NCI-H1105 treated with DMSO at 0.1 percent for 48 hours (cell line): Measurements from ENCODE around the gene POLR2J3.
"Not testable (repeated sequence)": the region's sequence is repeated elsewhere in the genome, so short reads cannot be mapped to it uniquely, and the experiment has no call there.

Experiments used
- DNase-seq: peaks from one replicate; lab custom pipeline; 2025; lab: John Stamatoyannopoulos, UW

Gene POLR2J3

GRCh38 chr7:102572261-102573239 is at the start of gene POLR2J3:
POLR2J3 (minus strand) TSS chr7:102572583; CDS start chr7:102572521, 62 bp downstream.
- DNase-seq, result not testable (repeated sequence)

DNA sequence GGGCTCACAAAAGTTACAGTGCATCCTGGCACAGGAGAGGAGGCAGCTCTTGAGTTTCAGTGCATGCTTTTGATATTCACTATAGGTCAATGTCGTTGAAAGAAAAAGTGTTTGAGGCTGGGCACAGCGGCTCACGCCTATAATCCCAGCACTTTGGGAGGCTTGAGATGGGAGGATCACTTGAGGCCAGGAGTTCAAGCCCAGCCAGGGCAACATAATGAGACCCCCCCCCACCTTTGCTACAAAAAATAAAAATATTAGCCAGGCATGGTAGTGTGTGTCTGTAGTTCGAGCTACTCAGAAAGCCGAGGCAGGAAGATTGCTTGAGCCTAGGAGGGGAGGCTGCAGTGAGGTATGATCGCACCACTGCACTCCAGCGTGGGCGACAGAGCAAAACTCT is 45.7 kb upstream of the POLR2J3 start:
- DNase-seq, result not testable (repeated sequence)

DNA sequence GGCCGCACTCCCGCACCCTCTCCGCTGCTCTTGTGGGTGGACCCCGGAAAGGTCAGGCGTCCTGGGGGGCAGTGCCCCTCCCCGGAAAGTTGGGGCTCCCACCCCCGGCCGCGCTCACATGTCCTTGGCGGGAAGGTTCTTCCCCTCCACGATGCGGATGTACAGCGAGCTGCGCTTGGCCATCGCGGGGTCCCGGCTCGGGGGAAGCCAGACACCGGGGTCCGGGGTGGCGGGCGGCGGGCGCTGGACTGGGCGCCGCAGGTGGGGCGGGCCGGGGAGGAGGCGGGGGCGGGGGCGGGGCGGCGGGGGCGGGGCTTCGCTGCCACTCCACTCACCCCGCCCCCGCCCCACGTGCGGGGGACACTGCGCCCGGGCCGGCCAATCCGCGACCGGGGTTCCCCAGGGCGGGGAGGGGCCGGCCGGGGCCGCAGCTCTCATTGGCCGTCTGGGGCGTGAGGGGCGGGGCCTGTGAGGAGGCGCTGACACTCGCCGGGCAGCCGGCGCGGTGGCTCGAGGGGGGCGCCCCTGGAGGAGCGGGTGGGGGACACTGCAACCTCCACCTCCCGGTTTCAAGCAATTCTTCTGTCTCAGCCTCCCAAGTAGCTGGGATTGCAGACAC is 44.2 kb upstream of the POLR2J3 start, which contains the start of gene RASA4:
RASA4 (minus strand) TSS at position 250 of the 619 bp plus-strand sequence; CDS start at position 183, 67 bp downstream.
- DNase-seq, result not testable (repeated sequence)

- not testable (repeated sequence) for DNase-seq
Measured at GRCh38 chr7:102615930-102616329, 43.5 kb upstream of the POLR2J3 start.

DNA sequence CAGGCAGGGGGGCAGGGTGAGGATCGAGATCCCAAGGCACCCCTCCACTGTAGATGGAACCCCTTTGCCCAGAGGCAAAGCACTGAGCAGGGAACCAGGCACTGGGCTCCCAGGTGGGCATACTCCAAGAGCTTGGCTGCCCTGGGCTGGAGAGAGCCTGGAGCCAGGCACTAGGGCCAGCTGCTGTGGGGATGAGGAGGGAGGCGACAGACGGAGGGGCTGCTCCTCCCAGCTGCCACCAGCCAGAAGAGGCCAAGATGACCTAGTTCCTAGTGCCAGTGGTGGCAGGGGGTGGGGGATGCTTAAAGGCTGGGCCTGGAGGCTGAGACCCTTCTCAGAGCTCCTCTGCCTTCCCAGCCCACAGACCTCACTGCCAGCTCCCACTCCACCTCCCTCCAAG is 42.5 kb upstream of the POLR2J3 start:
- not testable (repeated sequence) for DNase-seq

DNA sequence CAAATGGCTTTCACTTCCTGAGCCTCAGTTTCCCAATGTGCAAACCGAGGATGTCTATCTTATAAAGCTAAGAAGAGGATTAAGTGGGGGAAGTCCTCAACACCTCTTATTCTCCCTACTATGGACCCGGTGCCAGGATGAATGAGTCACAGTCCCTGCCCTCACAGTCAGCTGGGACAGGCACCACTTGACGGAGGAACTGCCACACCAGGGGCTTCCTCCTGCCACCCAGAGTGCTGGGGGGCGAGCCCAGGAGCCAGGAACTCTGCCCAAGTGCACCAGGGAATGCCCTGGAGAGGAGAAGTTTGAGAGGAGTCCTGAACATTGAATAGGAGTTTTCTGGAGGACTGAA is 41.9 kb upstream of the POLR2J3 start:
- not testable (repeated sequence) for DNase-seq

DNA sequence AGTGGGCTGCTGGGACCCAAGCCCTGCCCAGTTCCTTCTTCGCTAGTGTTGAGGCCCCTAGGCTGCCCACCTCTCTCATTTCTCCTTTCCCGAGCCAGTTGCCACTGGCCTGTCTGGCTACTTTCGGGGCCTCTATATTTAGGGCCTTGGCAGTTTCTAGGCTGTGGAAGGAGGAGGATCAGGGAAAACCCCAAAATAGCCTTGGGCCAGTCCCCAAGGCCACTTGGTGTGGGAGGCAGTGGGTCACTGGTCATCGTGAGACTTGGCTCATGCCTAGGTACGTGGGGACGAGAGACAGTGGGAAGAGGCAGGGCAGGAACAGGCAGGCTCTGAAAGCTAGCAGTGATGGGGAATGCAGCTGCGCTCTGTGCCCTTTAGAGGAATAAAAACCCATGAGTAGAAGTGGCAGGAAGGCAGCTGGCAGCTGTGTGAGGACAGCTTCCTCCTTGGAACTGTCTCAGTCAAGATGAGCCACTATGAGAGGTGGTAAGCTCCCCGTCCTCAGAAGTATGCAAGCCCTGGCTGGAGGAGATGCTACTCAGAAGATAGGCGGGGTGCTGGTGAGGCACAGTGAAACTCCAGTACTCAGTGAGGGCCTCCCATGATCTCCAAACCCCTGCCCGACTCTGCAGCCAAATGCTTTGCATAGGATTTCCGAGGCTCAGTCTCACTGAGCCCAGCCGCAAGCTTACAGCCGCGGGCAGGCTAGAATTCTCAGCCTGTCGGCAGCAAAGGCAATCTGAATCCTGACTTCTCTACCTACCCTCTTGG is 41.4 kb upstream of the POLR2J3 start:
- not testable (repeated sequence) for DNase-seq

GRCh38 chr7:102611675-102612325 is 39.4 kb upstream of the POLR2J3 start:
- DNase-seq, result not testable (repeated sequence)

DNA sequence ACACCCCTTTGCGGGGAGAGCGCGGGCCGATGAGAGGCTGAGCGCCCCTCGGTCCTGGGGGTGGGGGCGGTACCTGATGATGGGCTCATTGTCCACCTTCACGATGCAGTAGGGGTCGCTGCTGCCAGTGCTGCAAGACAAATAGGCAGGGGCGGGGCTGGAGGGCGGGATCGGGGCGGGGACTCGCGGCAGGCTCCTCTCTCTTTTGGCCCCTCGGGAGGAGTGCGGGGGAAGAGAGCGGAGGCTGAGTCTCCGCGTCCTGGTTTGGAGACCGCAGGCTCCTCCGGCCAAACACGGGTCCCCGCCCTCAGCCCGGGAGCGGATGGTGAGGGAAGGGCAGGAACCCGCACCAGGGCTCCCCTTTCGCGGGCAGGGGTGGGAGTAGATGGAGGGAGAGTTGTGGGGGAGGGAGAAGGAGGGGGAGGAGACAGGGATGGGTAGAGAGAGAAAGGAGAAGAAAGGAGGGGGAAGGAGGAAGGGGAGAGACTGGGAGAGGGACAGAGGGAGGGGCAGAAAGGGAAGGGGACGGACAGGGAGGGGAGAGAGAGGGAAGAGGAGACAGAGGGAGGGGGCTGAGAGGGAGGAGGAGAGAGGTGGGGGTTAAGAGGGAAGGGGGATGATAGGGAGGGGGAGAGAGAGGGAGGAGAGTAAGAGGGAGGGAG is 38.8 kb upstream of the POLR2J3 start:
- not testable (repeated sequence) for DNase-seq

DNA sequence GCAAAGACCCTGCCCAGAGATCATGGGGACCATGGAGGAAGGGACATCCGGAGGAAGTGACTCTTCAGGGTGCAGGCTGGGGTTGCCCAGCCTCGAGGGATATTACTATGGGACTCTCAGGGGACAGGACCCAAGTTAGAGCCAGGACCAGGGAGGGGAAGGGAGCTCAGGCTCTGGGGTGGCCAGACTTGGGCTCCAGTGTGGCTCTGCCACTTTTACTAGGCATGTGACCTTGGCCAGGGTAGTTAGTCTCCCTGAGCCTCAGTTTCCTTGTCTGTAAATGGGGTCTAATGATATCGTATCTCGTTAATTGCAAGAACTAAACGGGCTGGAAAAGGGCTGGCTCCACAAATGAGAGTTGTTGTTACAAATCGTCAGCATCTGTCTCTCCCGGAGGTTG is 38.1 kb upstream of the POLR2J3 start:
- DNase-seq, result not testable (repeated sequence)

DNA sequence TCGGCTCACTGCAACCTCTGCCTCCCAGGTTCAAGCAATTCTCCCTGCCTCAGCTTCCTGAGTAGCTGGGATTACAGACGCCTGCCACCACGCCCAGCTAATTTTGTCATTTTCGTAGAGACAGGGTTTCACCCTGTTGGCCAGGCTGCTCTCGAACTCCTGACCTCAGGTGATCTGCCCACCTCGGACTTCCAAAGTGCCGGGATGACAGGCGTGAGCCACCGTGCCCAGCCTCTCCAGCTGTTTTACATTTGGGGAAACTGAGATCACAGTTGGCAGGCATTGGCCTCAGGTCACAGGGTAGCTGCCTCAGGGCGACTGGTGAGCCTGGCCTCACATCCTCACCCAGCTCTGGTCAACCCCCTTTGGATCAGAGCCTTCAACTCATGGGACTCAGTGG is 37.4 kb upstream of the POLR2J3 start:
- DNase-seq, result not testable (repeated sequence)

GRCh38 chr7:102606848-102607247 is 34.5 kb upstream of the POLR2J3 start:
- not testable (repeated sequence) for DNase-seq

- not testable (repeated sequence) for DNase-seq
Measured at GRCh38 chr7:102604431-102605145, 32.2 kb upstream of the POLR2J3 start.

- not testable (repeated sequence) for DNase-seq
Measured at GRCh38 chr7:102602317-102602716, 29.9 kb upstream of the POLR2J3 start.

DNA sequence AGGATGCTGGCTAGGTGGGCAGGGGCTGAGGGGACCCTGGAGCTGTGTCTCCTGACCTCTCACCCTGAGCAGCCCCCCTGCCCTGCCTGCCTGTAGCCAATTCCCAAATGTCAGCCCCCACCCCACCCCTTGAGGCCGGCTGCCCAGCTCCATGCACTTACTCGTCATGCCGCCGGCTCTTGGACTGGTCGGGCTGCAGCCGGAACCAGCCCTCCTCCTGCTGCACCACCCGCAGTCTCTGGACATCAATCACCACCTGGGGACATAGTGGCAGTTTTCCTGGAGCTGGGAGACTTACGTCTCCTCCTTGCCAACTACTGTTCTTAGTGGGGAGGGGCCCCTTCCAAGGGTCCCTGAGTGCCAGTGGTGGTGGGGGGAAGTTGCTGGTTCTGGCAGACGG is 27.3 kb upstream of the POLR2J3 start:
- DNase-seq, result not testable (repeated sequence)

DNA sequence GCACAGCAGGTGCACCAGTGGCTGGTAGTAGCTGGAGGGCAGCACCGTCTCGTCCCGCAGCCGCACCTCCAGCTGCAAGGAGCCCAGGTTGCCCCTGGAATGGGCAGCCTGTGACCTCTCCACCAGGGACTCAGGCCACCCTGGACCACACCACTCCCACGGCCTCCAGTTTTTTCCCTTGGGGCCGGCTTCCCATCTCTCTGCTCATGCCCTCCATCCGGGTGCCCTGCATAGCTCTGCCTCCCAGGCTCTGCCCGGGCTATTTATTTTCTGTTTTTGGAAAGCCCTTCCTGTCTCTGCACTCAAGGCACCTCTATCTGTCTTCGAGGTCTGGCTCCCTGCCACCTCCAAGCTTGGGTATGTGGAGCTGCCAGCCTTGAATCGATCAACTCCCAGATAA is 23.7 kb upstream of the POLR2J3 start:
- DNase-seq, result not testable (repeated sequence)

DNA sequence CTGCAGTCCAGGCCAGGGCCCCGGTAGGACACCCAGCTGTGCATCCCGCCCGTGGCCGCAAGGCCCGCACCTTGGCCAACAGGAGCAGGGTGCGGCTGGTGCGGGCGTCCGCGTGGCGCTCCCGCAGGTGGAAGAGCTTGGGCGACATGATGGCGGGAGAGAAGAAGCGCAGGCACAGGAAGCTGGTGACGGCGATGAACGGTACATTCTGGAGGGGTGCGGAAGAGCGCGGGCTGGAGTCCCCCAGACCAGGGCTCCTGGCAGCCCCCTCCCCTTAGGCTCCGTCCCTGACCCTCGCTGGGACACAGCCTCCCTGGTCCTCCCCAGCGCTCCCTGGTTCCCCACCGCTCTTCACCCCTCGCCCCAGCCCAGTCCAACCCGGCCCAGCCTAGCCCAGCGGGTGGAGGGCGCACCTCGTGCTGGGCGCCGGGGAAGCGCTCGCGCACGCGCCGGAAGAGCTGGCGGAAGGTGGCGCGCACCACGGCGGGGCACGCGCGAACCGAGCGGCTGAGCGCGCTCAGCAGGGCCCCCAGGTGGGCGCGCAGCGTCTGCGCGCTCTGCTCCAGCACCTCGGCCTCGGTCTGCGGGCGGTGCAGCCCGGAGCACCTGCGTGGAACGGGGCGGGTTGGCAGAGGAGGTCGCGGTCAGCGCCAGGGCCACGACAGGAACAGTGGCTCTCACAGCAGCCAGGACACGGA is 21.4 kb upstream of the POLR2J3 start:
- DNase-seq, result not testable (repeated sequence)

- DNase-seq, result not testable (repeated sequence)
Measured at GRCh38 chr7:102592477-102593019, 20.2 kb upstream of the POLR2J3 start.

GRCh38 chr7:102589857-102590256 is 17.5 kb upstream of the POLR2J3 start:
- not testable (repeated sequence) for DNase-seq
